NCI-H748 treated with DMSO at 0.1 percent for 48 hours (cell line): ENCODE measurements around the gene ART3.

ENCODE experiments used
- DNase-seq: peaks from one replicate; lab custom pipeline; 2025; lab: John Stamatoyannopoulos, UW

Gene ART3

GRCh38 chr4:76072760-76073159 lies 1.7 kb upstream of the ART3 start:
- no peak for DNase-seq

DNA sequence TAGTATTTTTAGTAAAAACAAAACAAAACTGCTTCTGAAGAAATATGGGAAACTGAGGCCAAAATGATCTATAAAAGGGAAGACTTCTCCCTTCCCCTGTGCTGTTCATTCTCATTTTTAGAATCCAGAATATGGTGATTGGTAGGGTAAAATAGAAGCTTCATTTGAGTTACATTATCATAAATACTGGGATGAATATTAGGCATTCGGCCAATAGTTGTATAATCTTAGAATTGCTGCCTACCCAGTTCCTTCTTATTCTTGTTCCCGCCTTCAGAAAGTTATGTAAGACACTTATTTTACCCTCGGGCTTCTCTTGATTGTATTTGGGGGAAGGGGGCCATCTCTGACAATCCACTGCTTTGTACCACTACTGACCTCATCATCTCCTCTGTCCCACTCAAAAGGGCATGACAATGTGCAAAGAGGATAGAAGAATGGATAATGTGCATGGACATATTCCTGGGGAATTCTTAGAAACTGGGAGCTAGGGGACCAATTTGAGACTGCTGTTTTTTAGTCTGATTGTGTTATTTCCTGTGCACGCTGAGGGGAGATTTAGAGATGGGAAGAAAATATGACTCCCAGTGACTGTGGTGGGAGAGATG lies 588 bp downstream of the ART3 start:
- DNase-seq: no peak

GRCh38 chr4:76078033-76078613 lies 3.6 kb downstream of the ART3 start:
- DNase-seq: no peak

DNA sequence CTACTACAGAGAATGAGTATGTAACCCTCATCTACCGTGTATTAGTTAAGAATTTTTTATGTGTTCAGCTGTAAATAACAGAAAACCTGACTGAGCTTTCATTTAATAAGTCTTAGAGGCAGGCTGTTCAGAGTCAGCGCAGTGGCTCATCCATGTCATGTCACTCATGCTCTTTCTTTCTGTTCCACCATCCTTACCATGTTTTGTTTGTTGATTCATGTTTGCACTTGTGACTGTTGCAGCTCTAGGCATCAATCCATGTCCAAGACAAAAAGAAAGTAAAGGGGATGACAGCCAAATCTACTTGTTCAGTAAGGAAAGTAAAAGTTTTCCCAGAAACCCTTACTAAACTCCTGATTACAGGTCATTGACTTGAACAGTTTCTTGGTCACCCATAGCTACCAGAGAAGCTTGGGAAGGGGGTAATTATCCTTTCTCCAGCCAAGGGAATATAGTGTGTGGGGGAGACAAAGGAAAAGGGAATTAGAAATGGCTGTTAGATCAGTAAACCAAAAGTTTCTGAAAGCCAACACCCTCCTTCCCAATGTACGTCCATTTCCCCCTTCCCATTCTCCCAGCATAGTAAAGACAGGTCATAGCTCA lies 9.0 kb downstream of the ART3 start:
- no peak for DNase-seq

- no peak for DNase-seq
Measured at GRCh38 chr4:76084542-76084941, 10.0 kb downstream of the ART3 start.

- peak; percentile 46 for DNase-seq
Measured at GRCh38 chr4:76087007-76087769, 12.7 kb downstream of the ART3 start.

DNA sequence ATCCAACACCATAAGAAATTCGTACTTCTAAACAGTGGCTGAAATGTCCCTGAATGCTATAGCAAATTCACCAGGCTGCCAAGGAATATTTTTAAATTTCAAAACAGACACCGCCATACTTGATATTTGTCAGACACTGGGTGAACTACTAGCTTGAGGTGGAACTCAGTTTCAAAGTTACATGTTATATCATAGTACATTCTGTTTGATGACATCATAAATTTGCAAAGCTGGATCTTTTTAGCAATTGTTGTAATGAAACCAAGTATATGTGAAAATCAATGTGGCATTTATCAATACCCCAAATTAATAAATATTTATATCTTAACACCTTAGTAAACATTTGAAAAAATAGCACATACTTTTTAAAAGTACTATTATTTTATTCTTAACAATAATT lies 14.2 kb downstream of the ART3 start:
- no peak for DNase-seq

DNA sequence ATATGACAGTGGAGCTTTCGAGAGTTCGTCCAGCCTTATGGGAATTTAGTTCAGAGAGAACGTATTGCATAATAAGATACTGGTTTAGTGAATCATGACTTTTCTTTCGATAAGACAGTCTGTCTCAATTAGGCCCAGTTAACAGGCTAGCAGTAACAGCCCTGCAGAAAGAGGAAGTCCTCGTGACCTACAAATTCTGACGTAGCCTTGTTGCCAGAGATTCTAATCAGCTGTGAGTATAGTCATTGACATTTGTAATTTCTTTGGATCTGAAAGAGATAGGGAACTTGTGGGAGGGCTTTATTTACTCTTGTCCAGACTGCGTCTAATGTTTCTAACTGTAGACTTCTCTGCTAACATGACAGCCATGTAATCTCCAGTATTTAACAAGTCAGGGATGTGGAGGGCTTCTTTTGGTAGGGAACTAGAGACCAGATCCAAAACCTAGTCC lies 15.8 kb downstream of the ART3 start:
- no peak for DNase-seq

DNA sequence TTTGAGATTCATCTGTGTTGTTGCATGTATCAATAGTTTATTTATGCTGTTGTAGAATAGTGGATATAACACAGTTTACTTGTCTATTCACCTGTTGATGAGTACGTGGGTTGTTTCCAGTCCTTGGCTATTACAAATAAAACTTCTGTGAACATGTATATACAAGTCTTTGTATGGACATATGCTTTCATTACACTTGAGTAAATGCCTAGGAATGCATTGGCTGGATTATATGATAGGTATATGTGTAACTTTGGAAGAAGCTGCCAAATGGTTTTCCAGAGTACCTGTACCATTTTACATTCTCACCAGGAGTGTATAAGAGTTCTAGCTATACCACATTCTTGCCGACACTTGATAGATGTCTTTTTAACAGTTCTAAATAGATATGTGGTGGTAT lies 16.5 kb downstream of the ART3 start:
- DNase-seq: no peak

- DNase-seq: no peak
Measured at GRCh38 chr4:76095568-76095967, 21.1 kb downstream of the ART3 start.

- DNase-seq: no peak
Measured at GRCh38 chr4:76096076-76096475, 21.6 kb downstream of the ART3 start.

GRCh38 chr4:76105652-76106051 lies 31.1 kb downstream of the ART3 start:
- no peak for DNase-seq

- DNase-seq: no peak
Measured at GRCh38 chr4:76106442-76106841, 31.9 kb downstream of the ART3 start.

- DNase-seq: no peak
Measured at GRCh38 chr4:76108467-76109181, 34.1 kb downstream of the ART3 start.

- no peak for DNase-seq
Measured at GRCh38 chr4:76116821-76117220, 42.3 kb downstream of the ART3 start.

DNA sequence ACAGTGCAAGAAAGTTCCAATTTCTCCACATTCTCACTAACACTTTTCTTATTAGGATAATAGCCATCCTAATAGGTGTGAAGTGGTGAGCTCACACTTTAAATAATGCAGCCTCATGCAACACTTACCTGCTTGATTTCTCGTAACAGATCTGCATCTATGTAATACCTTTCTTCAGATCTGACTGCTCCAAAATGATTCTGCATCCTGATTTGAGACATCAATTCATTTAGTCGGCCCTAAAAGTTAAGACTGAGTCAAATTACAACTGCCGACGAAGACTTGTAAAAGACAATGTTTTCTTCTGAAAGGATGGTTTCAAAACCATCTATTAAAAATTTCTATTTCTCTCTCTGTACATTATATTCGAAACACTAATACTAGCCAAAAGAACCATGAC lies 43.0 kb downstream of the ART3 start:
- no peak for DNase-seq

DNA sequence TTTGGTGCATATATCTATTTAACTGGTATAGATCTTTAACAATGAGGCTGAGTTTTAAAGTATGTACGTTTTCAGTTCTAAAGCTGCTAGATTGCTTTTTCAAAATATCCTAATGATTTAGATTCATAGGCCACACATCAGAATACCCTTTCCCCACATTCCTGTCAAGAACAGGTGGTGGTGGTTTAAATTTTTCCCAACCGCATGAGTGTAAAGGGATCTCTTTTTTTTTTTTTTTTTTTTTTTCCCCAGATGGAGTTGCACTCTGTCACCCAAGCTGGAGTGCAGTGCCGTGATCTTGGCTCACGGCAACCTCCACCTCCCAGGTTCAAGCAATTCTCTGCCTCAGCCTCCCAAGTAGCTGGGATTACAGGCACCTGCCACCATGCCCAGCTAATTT lies 45.7 kb downstream of the ART3 start:
- no peak for DNase-seq

GRCh38 chr4:76125816-76126215 lies 51.3 kb downstream of the ART3 start:
- no peak for DNase-seq

DNA sequence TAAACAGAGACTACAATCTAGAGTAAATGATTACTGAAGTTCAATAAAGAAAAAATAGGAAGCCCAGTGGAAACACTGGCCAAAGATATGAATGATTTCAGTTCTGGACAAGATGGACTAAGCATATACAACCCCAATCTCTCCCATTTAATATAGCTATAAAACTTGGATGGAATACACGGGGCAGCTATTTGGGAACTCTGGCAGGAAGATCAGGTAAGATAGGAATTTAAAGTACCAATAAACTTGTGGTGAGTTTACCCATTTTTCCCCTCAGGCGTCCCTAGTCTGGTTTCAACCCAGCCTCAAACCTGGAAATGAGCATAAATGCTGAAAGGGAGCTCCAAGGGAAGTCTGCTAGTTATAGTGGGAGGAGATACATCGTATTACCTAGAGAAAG lies 53.2 kb downstream of the ART3 start:
- no peak for DNase-seq

GRCh38 chr4:76141241-76141640 lies 66.7 kb downstream of the ART3 start:
- no peak for DNase-seq

DNA sequence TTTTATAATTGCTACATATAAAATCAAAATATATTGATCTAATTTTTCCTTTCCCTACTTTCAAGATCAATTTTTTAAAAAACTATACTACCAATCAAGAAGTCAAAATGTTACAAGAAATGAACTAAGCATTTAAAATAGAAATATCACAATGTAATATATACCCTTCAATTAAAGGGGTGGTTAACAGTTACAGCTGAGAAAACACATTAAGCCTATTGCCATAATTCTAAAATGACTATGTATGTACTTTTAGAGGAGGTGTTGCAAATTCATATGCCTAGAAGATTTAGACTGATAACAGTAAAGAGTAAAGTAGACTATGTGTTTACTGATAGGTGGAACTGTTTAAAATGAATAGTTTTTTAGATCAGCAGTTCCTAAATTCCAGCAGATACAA lies 70.0 kb downstream of the ART3 start:
- no peak for DNase-seq

GRCh38 chr4:76147454-76148141 lies 73.1 kb downstream of the ART3 start:
- peak; percentile 31 for DNase-seq
